Central memory CD4-positive, alpha-beta T cell (primary cell): Measurements from ENCODE around the gene CCNL2.
"Not testable (repeated sequence)": the region's sequence is repeated elsewhere in the genome, so short reads cannot be mapped to it uniquely, and the experiment has no call there.

Source experiments
- DNase-seq: peaks from one replicate; pipeline ENCODE4 v3.0.0; 2022
- total RNA-seq, 3 experiments: gene quantifications; one replicate each; lab custom pipeline; 2026; lab: John Stamatoyannopoulos, UW

CCNL2 gene
- total RNA-seq = 134 to 456 (median 362) reads per million in 3 experiments

DNA sequence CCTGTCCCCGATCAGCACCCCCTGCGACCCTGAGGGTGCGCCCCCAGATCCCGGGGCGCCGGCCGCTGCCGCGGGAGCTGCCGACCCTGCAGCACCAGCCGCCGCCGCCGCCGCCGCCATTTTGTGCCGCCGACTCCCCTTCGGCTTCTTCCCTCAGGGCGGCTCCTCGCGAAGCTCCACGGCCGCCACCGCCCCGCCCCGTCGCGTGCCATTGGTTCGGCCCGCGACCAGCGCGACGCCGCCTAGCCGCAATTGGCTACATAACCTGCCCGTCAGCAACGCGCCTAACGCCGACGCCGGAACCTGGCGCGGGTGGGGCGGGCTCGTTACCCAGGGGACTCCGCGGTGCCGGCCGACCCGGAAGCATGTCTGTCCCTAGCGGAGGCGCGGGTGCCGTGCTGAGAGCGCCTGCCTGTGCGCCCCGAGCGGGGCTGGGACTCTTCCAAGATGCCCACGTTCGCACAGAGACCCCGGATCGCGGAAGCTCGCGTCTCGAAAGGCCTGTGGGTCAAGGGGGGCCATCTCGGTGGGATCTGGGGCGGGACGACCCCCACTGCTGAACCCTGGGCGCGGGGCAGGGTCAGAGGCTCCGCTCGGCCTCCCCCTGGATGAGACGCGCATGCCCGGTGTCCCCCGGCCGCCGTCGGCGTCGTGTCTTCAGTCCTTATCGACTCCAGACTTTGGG, at the start of gene CCNL2:
Gene CCNL2 (minus strand): TSS at position 149 of the 685 bp plus-strand sequence. CDS start 29 bp downstream, at position 120.
- peak; percentile 99 for DNase-seq

DNA sequence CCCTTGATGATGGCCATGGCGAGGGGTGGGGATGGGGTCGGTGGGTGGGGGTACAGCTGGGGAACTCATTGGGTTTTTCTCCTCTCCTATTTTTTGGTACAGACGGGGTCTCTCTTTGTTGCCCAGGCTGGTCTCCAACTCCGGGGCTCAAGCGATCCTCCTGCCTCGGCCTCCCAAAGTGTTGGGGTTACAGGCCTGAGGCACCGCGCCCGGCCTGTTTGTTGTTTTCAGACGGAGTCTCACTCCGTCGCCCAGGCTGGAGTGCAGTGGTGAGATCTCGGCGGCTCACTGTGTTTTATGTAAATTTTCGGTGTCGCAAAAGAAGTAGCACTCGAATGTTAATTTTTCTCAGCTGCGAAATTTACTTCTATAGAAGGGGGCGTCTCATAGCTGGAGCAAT, 47.5 kb upstream of the CCNL2 start:
- not testable (repeated sequence) for DNase-seq

DNA sequence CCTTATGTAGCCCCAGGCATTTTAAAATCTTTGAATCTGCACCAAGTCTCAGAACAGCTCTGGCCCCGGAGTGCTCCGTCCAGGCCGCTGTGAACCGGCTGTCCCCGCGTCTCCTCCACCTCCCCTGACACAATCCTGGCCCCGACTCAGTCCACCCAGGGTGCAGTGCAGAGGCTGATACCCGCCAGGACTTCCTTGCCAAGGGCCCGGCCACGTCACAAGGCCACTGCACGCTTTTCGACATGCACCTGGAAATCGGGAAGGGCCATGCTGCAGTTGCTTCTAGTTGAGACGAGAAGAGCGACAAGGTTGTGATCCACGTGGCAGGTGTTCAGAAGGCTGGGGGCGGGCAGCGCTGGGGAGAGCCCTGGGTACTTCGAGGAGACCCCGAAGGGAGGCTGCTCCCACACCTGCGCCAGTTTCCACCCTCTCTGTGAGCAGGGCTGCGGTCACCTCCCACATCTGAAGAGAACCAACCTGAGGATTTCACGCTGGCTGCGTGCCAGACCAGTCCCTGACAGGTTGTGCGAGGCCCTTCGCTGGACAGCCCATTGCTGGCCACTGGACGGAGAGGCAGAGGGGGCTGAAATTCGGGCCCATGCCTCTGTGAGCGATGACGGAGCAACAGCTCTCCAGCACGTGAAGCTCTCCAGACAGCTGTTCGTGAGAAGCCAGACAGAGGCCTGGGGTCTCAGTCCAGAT, 43.1 kb upstream of the CCNL2 start:
- DNase-seq = no peak

DNA sequence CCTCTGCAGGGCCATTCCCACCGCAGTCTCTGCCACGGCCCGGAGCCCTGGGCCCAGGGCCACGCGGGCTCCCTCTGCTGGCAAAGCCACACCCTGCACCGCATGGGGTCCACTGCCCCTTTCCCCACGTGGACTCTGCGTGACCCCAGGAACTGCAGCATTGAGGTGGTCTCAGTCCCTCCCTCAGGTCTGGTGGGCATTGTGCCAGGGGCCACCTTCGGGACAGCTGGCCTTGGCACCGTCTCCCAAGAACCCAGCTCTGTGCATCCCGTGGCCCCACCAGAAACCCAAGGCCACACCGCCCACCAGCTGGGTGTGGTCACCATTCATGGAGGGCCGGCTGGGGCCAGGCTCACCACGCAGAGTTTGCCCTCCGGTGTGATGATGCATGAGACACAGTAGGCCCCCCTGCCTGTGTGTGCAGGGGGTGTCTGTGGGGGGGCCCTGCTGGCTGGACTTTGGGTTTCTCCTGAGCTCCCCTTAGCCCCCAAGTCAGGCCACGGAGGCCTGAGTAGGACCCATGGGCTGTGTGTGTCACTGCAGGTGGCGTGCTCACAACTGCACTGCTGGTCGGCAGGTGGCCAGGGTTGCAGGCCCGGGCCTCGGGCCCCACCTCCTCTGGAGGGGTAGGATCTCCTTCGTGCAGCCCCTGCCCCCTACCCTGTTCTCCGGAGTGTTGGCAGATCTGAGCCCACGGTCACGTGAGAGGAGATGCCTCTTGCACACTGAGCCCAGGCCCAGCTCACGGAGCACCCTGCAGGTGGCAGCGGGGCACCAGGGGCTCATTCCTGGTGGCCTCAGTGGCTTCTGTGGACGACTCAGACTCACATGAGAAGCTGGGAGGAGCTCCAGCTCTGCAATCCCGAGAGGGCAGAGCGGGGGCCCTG, 42.1 kb upstream of the CCNL2 start:
- peak; percentile 35 for DNase-seq

DNA sequence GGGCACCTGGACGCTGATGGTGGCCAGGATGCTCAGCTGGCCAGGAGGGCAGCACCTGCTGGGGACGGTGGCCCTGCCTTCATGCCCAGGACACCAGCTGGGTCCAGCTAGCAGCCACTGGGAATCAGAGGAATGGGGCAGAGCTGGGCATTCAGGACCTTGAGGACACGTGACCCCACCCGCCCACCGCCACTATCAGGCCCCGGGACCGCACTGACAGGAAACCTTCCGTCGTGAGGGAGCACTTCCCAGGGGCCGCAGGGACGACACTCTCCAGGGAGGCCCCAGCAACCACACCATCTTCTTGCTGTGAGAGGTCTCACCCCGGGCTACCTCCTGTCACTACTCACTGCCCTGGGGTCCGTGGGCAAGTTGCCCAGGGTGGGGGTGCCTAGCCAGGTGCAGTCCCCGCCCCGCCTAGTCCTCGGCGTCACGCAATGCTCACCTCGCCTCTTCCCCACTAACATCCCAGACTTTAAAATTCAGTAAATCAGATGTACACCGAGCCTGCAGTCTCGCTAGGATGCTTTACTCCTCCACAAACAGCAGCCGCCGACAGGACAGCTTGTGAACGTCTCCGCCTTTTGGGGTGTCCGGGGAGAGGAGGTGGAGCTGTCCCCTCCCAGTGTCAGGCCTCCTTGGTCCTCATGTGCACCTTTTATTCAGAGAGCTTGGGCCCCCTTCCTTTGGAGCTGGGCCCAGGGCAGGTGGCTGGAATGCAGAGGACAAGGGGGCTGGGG, 41.3 kb upstream of the CCNL2 start:
- no peak for DNase-seq

DNA sequence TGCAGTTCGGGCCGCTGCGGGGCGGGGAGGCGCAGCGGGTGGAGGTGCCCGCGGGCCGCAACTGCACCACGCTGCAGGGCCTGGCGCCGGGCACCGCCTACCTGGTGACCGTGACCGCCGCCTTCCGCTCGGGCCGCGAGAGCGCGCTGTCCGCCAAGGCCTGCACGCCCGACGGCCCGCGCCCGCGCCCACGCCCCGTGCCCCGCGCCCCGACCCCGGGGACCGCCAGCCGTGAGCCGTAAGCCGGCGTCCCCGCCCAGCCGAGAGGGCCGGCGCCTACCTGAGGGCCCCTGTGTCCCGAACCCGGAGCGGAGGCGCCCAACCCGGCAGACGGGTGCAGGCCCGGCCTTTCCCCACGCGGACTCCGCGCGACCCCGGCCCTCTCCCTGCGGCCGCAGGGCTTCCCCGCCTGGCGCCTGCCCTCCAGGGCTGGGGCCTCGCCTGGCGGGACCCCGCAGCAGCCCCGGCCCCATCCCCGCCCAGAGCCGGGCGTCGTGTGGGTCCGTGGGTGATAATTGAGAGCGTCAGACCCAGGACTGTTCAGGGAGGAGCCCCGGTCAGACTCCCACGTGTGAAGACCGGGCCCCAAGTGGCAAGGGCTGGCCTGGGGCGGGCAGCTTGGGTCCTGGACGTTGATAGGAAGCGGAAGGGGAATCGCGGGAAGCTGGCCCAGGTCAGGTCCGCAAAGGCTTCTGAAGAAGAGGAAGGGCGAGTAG, 40.6 kb upstream of the CCNL2 start:
- DNase-seq = no peak

DNA sequence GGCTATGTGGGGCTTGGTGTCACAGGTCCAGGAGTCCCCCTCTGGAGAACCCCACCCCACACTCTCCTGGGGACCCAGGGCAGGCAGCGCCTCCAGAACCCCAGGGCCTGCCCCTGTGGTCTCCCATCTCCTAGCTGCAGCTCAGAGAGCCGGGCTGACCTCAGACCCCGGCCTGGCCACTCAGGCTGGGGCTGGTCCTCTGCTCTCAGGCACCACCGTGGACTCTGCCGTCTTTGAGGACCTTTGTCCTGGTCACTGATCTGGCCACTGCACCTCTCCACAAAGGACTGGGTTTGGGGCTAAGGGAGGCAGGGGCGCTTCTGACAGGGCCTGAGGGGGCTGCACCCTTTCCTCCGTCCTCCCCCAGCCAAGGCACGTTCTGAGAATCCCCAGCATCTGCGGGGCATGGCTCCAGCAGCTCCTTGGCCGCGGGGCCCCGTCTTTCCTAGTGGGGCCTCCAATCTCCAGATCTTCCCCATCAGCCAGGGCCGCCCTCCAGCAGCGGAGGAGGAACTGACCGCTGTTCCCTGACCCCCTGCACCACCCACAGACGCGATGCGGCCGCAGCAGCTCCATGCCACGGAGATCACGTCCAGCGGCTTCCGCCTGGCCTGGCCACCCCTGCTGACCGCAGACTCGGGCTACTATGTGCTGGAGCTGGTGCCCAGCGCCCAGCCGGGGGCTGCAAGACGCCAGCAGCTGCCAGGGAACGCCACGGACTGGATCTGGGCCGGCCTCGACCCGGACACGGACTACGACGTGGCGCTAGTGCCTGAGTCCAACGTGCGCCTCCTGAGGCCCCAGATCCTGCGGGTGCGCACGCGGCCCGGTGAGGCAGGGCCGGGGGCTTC, 39.6 kb upstream of the CCNL2 start:
- no peak for DNase-seq

DNA sequence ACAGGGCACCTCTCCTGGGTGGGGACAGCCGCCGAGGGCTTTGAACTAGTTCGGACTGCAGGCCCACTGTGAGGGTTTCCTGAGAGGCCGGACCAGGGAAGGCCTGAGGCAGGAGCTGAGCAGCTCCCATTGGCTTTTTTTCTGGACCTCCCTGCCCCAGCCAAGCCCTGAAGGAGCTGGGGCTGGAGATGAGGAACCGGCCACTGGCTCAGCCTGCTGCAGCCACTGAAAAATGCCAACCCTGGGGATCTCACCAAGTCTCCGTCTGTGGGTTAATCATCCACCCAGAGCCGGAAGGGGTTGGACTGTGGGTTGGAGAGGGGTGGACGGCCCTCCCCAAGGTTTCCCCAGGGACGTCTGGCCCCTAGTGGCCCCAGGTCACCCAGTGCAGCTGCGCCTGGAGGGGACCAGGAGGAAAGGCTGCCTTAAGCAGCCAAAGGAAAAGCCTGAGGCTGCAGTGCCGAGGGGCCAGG, 38.8 kb upstream of the CCNL2 start:
- no peak for DNase-seq

DNA sequence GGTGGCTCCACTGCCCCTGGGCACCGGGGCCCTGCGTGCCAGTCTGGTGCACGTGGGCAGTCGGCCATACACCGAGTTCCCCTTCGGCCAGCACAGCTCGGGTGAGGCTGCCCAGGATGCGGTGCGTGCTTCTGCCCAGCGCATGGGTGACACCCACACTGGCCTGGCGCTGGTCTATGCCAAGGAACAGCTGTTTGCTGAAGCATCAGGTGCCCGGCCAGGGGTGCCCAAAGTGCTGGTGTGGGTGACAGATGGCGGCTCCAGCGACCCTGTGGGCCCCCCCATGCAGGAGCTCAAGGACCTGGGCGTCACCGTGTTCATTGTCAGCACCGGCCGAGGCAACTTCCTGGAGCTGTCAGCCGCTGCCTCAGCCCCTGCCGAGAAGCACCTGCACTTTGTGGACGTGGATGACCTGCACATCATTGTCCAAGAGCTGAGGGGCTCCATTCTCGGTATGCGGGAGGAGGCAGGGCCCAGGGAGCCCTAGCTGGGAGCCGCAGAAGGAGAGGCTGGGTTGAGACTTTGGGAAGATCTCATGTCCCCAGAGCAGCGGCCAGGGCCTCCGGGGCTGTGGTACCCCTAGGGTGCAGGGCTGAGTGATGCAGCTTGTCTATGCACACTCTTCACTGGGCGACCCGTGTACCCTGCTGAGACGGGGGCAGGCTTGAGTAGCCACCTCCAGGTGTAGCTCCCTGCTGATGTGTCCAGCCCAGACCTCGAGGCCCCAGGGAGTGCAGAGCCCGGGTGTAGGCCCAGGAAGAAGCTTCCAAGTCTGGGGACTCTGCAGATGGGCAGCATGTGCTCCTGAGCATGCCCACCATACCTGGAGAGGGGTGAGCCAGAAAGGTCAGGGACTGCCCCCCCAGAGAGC, 38.1 kb upstream of the CCNL2 start:
- DNase-seq = no peak

DNA sequence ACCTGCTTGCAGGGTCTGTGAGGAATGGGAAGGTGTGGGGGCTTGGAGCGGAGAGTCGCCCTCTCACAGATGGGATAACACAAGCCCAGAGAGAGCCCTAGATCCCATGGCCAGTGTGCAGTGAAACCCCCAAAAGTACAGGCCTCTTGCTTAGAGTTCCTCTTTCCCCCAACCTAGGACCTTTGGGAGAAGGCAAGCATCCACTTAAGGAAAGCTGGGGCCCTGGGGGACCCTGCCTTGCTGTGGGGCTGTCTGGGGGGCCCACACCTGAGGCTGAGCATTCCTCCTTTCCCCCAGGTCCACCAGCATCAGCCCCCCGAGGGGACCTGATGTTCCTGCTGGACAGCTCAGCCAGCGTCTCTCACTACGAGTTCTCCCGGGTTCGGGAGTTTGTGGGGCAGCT, 37.5 kb upstream of the CCNL2 start:
- DNase-seq = no peak

DNA sequence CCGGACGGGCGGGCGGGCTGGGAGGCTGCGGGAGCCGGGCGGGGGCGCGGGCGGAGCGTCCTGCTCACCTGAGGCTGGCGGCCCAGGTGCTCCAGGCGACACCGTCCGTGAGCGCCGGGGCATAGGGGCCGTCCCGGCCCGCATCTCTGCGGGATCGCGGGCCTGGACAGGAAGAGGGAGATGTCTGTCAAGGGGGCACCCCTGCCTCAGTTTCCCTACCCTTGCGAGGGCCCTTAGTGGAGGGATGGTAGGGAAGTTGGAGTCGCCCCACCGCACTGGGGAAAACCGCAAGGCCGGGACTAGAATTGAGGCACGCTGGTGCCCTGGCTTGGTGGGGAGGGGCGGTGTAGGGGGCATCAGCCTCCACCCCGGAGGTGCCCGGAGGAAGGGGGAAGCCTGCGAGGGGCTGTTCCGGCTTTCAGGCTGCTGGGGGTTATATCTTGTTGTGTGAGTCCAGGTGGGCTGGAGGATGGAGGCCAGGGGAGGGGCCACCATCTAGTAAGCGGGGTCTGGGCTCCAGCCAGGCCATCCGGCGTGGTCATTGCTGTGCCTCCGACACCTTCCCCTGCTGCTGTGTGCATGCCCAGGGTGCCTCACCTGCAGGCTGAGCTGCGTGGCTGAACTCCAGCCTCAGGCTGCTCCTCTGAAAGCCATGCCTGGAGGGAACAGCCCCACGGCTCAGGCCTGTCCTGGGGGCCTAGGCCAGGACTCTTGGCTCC, 36.9 kb upstream of the CCNL2 start:
- no peak for DNase-seq

DNA sequence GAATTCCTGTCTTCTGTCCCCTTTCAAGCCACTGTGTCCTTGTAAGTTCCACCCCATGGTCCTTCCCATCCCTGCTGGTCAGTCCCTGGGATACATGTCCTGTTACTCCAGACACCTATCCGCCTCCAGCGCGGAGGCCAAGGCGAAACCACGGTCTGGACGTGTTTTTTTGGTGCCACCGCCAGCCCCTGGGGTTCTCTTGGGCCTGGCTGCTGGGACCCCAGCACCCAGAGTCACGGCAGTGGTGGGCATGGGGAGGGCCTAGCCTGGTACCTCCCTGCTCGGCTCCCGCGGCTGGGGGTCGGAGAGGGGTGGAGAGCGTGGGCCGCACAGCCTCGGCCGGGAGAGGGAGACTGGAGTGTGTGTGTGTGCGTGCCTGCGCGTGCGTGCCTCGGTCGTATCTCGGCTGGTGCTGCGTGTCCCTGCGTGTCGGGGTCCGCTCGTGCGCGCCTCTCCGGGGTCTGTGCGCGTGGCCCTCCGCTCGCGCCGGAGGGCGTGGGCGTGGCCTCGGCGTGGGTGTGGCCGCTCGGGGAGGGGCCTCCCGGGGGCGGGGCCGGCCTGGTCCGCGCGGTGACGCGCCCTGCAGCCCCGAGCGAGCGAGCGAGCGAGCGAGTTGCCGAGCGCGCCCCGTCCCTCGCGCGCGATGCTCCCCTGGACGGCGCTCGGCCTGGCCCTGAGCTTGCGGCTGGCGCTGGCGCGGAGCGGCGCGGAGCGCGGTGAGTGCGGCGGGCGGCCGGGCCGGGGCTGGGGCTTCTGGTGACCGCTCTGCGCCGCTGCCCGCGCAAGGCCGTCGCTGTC, 36.2 kb upstream of the CCNL2 start, which contains the start of gene VWA1:
Gene VWA1 (plus strand): TSS at position 585 of the 798 bp plus-strand sequence. CDS start 59 bp downstream, at position 644.
- DNase-seq = peak; percentile 38

DNA sequence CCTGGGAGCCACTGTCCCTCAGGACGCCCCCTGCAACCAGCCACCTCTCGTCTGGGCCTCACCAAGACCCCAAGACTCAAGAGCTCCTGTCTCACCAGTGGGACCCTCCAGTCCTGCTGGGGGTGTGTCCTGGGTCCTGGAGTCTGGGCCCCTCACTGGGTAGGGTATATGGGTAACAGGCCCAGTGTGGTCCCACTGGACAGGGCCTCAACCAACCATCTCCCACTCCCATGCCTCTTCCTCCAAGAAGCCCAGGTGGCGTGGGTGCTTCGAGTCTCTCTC, 35.6 kb upstream of the CCNL2 start:
- DNase-seq = no peak

DNA sequence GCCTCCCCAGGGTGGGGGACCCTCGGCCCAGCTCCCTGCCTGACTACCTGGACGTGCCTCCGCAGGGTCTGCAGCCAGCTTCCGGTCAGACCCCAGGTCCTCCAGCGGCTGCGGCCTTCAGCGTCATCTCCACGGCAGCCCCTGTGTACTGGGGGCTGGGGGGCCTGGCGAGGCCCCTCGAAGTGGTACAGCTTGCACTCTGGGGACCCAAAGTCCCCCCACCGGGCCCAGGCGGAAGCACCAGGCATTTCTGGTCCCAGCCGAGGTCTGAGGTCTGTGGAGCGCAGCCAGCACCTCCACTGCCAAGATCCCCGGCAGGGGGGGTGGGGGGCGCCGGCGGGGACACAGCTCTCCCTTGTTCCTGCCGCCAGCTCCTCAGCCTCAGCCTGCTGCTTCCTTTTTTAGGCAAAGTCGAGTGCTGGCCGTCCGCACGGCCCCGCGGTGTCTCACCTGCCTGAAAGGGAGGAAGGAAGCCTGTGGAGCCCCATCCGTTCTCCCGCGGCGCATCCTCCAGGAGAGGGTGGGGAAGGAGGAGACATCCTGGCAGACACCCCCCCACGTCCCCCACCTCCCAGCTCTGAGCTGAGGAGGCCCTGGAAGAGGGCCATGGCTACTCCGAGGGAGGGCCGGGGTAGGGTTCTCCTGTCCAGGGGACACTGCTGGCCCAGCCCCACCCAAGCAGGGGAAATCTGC, 35.1 kb upstream of the CCNL2 start:
- DNase-seq = no peak

DNA sequence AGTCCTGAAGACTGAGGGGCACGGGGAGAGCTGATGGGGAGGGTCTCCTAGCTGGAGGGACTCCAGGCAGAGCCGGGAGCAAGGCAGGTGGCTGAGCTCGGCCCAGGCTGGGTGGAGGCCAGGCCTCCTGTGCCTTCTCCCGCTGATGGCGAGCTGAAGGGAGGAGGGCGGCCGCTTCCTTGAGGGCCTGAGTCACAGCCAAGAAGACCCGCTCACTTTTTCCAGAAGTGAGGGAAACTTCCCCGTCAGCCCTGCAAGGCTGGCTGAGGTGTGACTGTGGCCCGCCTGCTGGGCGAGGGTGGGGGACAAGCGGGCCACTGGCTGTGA, 34.6 kb upstream of the CCNL2 start:
- no peak for DNase-seq

DNA sequence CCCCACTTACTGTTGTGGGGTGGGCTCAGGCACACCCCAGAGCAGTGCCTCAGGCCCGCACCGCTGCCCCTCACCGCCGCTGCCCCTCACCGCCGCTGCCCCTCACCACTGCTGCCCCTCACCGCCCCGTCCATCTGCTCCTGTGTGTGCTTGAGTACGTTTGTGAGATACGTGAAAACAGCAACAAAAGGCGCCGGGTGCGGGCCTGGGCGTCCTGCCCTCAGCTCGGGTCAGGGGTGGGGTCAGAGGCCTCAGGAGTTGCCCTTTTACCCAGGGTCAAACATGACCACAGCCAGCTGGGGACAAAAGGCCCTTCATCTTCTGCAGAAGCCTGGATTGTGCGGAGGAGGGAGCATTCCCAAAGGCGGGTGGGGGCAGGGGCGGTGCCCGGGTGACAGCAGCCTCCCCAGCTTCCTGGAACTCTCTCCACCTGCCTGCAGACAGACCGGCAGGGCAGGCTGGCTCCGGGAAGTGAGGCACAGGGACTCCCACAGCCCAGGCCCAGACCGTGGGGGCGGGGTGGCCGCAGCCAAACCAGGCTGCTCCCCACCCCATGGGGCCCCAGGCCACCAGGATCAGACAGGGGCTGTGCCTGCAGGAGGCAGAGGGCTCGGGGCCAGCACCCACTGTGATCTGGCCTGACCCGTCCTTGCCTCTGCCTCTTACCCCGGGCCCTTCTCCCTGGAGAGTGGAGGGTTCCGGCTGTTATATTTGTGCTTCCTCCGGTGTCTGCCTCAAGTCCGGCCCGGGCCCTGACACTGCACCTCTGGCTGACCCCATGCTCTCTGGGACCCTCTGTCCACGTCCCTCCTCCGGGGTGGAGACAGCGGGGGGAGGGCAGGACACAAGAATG, 34.0 kb upstream of the CCNL2 start:
- no peak for DNase-seq
